ENCODE data around the gene BCKDHB.
"Not testable (repeated sequence)": the region's sequence is repeated elsewhere in the genome, so short reads cannot be mapped to it uniquely, and the experiment has no call there.

BCKDHB gene

GRCh38 chr6:80095600-80095999 is 10.9 kb upstream of the BCKDHB start:
- POLR2A ChIA-PET: no interaction called here
- CTCF ChIA-PET: no interaction called here
- TF ChIP-seq TARDBP (IDR thresholded peaks at IDR 0.05) (no peak), ARNT (IDR thresholded peaks at IDR 0.05) (no peak), BHLHE40 (IDR thresholded peaks at IDR 0.05; ENCODE audit: borderline replicate concordance) (no peak), HDGF (IDR thresholded peaks at IDR 0.05; ENCODE audit: borderline replicate concordance) (no peak), FOXK2 (IDR thresholded peaks at IDR 0.05) (no peak), L3MBTL2 (conservative IDR thresholded peaks at IDR 0.05) (no peak), ELF4 (IDR thresholded peaks at IDR 0.05) (no peak), FOXM1 (IDR thresholded peaks at IDR 0.05; ENCODE audit: borderline replicate concordance) (no peak), CTBP1 (IDR thresholded peaks at IDR 0.05; ENCODE audit: borderline replicate concordance) (no peak), SUZ12 (IDR thresholded peaks at IDR 0.05) (no peak), LEF1 (IDR thresholded peaks at IDR 0.05; ENCODE audit: borderline replicate concordance) (no peak), FOXA1 (IDR thresholded peaks at IDR 0.05) (no peak)

GRCh38 chr6:80098392-80098791 is 8.1 kb upstream of the BCKDHB start:
- POLR2A ChIA-PET: interaction anchor here (1.0 kb wide), 1 partner anchor 8 kb away, joined by 4 read pairs; no protein-coding TSS in a partner anchor
- CTCF ChIA-PET: no interaction called here
- TF ChIP-seq BHLHE40 (IDR thresholded peaks at IDR 0.05; ENCODE audit: borderline replicate concordance) (no peak), LEF1 (IDR thresholded peaks at IDR 0.05; ENCODE audit: borderline replicate concordance) (no peak), L3MBTL2 (conservative IDR thresholded peaks at IDR 0.05) (no peak), ARNT (IDR thresholded peaks at IDR 0.05) (no peak), HDGF (IDR thresholded peaks at IDR 0.05; ENCODE audit: borderline replicate concordance) (no peak), SP1 (IDR thresholded peaks at IDR 0.05) (no peak), FOXK2 (IDR thresholded peaks at IDR 0.05) (no peak), PKNOX1 (IDR thresholded peaks at IDR 0.05) (no peak), ELF4 (IDR thresholded peaks at IDR 0.05) (no peak), CTBP1 (IDR thresholded peaks at IDR 0.05; ENCODE audit: borderline replicate concordance) (no peak), SUZ12 (IDR thresholded peaks at IDR 0.05) (no peak), FOXM1 (IDR thresholded peaks at IDR 0.05; ENCODE audit: borderline replicate concordance) (no peak), ZNF384 (IDR thresholded peaks at IDR 0.05) (no peak)
- DNase-seq (ENCODE audit: extremely low spot score): no peak

More at GRCh38 chr6:80095600-80095999, 10.9 kb upstream of the BCKDHB start:
- DNase-seq (ENCODE audit: extremely low spot score): no peak

GRCh38 chr6:80104520-80104919 is 2.0 kb upstream of the BCKDHB start:
- DNase-seq (ENCODE audit: extremely low spot score): no peak
- CTCF ChIA-PET: no interaction called here
- no peak for TF ChIP-seq TARDBP (IDR thresholded peaks at IDR 0.05)
- TF ChIP-seq HDGF (IDR thresholded peaks at IDR 0.05; ENCODE audit: borderline replicate concordance): no peak
- TF ChIP-seq LEF1 (IDR thresholded peaks at IDR 0.05; ENCODE audit: borderline replicate concordance): no peak
- no peak for TF ChIP-seq ARNT (IDR thresholded peaks at IDR 0.05)
- TF ChIP-seq ZNF384 (IDR thresholded peaks at IDR 0.05): no peak
- no peak for TF ChIP-seq L3MBTL2 (conservative IDR thresholded peaks at IDR 0.05)
- TF ChIP-seq FOXM1 (IDR thresholded peaks at IDR 0.05; ENCODE audit: borderline replicate concordance): no peak
- POLR2A ChIA-PET: interaction anchor here (1.2 kb wide), 1 partner anchor 158 kb away, joined by 4 read pairs; no protein-coding TSS in a partner anchor

DNA sequence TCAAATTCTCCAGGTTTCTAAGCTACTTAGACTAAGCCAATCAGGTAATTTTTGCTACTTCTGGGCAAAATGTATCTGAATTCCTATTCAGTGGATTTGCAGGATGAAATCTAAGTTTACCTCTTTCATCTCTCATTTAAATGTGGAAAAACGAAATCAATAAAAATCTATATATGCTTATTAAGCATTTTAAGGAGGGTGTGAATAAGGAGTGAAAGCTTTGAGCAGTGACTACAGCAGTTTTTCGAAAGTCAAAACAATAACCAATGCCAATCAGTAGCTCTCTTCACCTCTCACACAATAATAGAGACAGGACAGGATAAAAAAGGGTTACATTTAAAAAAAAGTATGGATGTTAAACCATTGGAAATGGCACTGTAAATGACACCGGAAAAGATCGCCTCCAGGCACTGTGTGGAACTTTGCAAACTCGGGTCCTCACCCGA is 476 bp upstream of the BCKDHB start:
- DNase-seq (ENCODE audit: extremely low spot score): no peak
- CTCF ChIA-PET: interaction anchor here (0.7 to 0.9 kb wide), 2 partner anchors 160 to 170 kb away, joined by 3 read pairs; no protein-coding TSS in a partner anchor
- POLR2A ChIA-PET: interaction anchor here (0.6 to 1.5 kb wide), 10 partner anchors 8 to 466 kb away, joined by 3 to 9 read pairs (median 4); partner anchors contain the start of gene TTK
- TF ChIP-seq ARNT (IDR thresholded peaks at IDR 0.05) (no peak), ZNF384 (IDR thresholded peaks at IDR 0.05) (no peak), FOXK2 (IDR thresholded peaks at IDR 0.05) (no peak), FOXM1 (IDR thresholded peaks at IDR 0.05; ENCODE audit: borderline replicate concordance) (no peak), LEF1 (IDR thresholded peaks at IDR 0.05; ENCODE audit: borderline replicate concordance) (no peak), FOXA1 (IDR thresholded peaks at IDR 0.05) (no peak), L3MBTL2 (conservative IDR thresholded peaks at IDR 0.05) (no peak; the same call in 1 of the 2 replicates), ELF4 (IDR thresholded peaks at IDR 0.05) (no peak), CTBP1 (IDR thresholded peaks at IDR 0.05; ENCODE audit: borderline replicate concordance) (no peak), SP1 (IDR thresholded peaks at IDR 0.05) (no peak), SUZ12 (IDR thresholded peaks at IDR 0.05) (no peak), NFRKB (IDR thresholded peaks at IDR 0.05) (no peak)

DNA sequence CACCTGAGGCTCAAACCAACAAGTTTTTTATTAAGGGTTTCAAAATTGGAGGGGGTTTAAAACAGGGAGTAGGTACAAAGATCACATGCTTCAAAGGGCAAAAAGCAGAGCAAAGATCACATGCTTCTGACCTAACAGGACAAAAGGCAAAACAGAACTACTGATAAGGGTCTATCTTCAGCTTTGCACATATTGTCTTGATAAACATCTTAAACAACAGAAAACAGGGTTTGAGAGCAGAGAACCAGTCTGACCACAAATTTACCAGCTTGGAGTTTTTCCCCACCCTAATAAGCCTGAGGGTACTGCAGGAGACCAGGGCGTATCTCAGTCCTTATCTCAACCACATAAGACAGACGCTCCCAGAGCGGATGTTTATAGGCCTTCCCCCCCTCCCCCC is 16.1 kb downstream of the BCKDHB start:
- POLR2A ChIA-PET; DNase-seq (ENCODE audit: extremely low spot score); CTCF ChIA-PET: not testable (repeated sequence)

GRCh38 chr6:80126657-80127345 is 20.3 kb downstream of the BCKDHB start:
- no peak for TF ChIP-seq PKNOX1 (IDR thresholded peaks at IDR 0.05)
- no peak for DNase-seq (ENCODE audit: extremely low spot score)
- ChIA-PET CTCF (no interaction called here), POLR2A (no interaction called here)

DNA sequence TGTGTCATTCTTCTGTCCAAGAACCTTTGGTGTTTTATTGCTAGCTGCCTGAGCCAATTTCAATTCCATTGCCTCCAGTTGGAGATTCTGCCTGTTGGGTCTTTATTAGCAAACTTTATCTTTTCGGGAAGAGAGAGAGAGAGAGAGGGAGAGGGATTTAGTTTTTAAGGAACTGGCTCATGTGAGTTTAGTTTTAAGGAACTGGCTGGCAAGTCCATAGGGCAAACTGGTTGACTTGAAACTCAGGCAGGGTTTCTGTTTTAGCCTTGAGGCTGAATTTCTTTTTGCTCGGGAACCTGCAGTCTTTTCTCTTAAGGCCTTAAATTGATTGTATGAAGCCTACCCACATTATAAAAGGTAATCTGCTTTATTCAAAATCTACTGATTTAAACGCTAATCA is 23.0 kb downstream of the BCKDHB start:
- TF ChIP-seq FOXK2 (IDR thresholded peaks at IDR 0.05) (no peak), TARDBP (IDR thresholded peaks at IDR 0.05) (no peak), LEF1 (IDR thresholded peaks at IDR 0.05; ENCODE audit: borderline replicate concordance) (no peak), NFRKB (IDR thresholded peaks at IDR 0.05) (no peak), SP1 (IDR thresholded peaks at IDR 0.05) (no peak), ZNF384 (IDR thresholded peaks at IDR 0.05) (no peak), FOXA1 (IDR thresholded peaks at IDR 0.05) (no peak), CTBP1 (IDR thresholded peaks at IDR 0.05; ENCODE audit: borderline replicate concordance) (no peak), ELF4 (IDR thresholded peaks at IDR 0.05) (no peak), HDGF (IDR thresholded peaks at IDR 0.05; ENCODE audit: borderline replicate concordance) (no peak), L3MBTL2 (conservative IDR thresholded peaks at IDR 0.05) (no peak), SUZ12 (IDR thresholded peaks at IDR 0.05) (no peak), ARNT (IDR thresholded peaks at IDR 0.05) (no peak), BHLHE40 (IDR thresholded peaks at IDR 0.05; ENCODE audit: borderline replicate concordance) (no peak), FOXM1 (IDR thresholded peaks at IDR 0.05; ENCODE audit: borderline replicate concordance) (no peak), PKNOX1 (IDR thresholded peaks at IDR 0.05) (no peak)
- DNase-seq (ENCODE audit: extremely low spot score): no peak
- CTCF ChIA-PET: interaction anchor here (0.6 kb wide), 1 partner anchor 43 kb away, joined by 3 read pairs; no protein-coding TSS in a partner anchor
- POLR2A ChIA-PET: no interaction called here
